ENCODE measurements around the gene MRI1.

MRI1 gene

DNA sequence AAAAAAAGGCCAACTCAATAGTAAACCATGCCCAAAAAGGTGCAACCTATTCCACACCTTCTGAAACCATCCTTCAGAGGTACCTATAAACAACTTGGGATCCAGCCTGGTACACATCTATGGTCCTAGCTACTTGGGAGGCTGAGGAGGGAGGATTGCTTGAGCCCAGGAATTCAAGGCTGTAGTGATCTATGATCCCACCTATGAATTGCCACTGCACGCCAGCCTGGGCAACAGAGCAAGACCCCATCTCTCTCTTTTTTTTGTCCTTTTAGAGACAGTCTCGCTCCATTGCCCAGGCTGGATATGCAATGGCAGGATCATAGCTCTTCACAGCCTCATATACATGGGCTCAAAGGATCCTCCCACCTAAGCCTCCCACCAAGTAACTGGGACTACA lies 57.0 kb downstream of the MRI1 start:
- no peak for DNase-seq (ENCODE audit: low read depth)
- TF ChIP-seq, protein P1, sequence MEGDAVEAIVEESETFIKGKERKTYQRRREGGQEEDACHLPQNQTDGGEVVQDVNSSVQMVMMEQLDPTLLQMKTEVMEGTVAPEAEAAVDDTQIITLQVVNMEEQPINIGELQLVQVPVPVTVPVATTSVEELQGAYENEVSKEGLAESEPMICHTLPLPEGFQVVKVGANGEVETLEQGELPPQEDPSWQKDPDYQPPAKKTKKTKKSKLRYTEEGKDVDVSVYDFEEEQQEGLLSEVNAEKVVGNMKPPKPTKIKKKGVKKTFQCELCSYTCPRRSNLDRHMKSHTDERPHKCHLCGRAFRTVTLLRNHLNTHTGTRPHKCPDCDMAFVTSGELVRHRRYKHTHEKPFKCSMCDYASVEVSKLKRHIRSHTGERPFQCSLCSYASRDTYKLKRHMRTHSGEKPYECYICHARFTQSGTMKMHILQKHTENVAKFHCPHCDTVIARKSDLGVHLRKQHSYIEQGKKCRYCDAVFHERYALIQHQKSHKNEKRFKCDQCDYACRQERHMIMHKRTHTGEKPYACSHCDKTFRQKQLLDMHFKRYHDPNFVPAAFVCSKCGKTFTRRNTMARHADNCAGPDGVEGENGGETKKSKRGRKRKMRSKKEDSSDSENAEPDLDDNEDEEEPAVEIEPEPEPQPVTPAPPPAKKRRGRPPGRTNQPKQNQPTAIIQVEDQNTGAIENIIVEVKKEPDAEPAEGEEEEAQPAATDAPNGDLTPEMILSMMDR (IDR thresholded peaks at IDR 0.05; ENCODE audit: insufficient read depth, low read depth, low read length, missing control alignments), result no peak
- H3K4me3 ChIP-seq (ENCODE audit: low read depth, low read length), result no peak overlapping the region

DNA sequence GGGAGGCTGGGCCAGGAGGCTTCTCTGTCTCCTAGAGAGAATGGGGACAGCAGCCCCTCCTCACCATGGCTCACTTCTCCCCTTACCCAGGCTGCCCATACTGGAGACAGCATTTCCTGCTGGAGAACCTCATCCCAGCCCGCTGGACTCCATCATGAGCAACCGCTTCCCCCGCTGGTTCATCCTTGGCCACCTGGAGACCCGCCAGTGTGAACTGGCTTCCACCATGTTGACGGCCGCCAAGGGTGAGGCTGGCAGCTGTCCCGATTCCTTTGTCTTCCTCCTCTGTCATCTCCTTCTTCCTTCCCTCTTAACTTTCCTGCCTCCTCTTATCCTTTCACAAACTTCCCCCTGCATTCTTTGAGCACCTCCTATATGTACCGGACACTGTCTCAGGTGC lies 58.9 kb downstream of the MRI1 start:
- H3K4me3 ChIP-seq (ENCODE audit: low read depth, low read length), result no peak overlapping the region
- TF ChIP-seq, protein P1 (IDR thresholded peaks at IDR 0.05; ENCODE audit: insufficient read depth, low read depth, low read length, missing control alignments), result no peak
- DNase-seq (ENCODE audit: low read depth), result no peak
